NK-92 (cell line): ENCODE results near the gene MCMBP.
"Not testable (repeated sequence)": the region's sequence is repeated elsewhere in the genome, so short reads cannot be mapped to it uniquely, and the experiment has no call there.

Source experiments
- DNase-seq: peaks from one replicate; lab custom pipeline; 2025; ENCODE audit not compliant: unreplicated experiment; lab: John Stamatoyannopoulos, UW

MCMBP gene

DNA sequence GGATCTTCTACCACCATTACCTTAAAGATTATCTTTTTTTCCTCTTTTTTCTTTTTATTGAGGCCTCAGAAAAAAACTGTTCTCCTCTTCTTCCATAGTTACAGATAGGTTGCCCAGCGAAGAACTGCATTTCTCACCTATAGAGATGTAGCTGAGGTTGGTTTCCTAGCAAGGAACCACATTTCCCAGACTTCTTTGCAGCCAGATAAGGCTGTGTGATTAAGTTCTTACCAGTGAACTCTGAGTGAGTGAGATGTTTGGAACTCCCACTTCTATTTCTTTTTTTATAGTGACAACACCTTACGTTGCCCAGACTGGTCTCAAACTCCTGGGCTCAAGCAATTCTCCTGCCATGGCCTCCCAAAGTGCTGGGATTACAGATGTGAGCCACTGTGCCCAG lies 5.9 kb upstream of the MCMBP start:
- no peak for DNase-seq

DNA sequence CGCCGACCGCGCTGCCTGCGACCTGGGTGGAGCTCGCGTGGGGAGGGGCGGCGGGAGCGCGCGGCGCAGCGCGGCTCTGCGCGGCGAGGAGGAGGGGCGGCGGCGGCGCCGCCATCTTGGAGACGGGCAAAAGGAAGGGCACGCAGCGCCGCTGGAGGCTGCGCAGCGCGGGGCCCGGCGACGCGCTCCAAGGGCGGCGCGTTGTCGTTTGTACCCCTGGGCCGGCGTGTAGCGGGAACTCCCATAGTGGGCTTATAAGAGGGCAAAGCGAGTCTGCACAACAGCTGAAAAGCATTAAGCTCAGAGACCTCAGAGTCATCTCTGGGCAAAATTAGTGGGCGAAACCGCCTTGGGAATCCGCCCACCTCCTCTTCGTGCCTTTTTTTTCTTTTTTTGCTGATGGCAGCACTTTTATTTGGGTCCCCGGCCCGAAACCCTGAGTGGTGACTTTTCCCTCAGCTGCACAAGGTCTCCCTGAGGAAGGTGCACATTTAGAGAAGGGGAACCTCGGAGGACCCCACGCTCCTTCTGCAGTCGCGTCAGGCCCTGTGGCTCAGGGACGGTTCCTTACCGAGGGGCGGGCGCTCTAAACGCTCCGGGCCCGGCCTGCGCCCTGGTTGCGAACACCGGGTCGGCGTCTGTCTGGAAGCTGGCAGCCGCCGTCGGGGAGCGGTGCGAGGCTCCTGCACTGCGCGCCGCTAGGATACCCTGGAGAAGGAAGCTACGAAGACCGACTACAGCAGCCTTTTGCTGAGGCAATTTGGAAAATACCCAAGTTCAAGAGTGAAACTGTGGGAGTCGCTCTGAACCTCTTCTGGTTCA lies 428 bp upstream of the MCMBP start:
- DNase-seq, result peak; percentile 18

DNA sequence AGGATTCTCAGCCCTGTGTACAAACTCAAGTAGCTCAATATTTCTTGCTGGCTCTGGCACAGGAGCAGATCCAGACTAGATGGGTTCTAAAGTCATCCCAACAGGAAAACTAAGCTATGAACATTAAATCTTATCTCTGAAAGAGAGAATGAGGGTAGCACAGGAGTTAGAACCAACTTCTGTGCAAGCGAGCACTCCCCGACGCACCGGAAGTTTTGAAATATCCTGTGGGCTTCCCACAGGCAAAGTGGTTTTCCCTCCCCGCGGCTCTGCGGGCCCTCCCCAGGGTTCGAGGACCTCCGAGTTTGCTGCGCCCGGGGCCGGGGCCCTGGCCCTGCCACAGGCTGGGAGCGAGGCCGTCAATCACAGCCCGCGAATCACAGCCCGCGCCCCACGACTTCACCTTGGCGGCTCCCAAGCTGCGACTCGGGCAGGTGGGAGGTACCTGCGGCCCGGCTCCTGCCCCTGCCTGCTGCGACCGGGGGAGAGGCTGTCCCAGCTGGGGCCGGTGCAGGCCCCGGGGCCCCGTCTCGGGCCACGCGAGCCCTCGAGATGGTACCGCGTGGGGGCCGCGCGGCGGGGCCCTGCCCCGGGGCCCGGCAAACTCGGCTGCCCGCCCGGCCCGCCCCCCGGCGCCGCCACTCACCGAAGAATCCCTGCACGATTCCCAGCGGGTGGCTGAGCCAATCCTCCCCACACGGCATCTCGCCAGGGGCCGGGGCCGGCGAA lies 598 bp downstream of the MCMBP start:
- no peak for DNase-seq

DNA sequence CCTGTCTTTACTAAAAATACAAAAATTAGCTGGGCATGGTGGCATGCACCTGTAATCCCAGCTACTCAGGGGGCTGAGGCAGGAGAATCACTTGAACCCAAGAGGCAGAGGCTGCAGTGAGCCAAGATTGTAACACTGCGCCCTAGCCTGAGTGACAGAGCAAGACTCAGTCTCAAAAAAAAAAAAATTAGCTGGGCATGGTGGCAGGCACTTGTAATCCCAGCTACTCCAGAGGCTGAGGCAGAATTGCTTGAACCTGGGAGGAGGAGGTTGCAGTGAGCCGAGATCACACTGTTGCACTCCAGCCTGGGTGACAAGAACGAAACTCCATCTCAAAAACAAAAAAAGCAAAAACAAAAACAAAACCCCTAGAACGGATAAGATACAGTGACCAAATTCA lies 3.2 kb downstream of the MCMBP start:
- not testable (repeated sequence) for DNase-seq

DNA sequence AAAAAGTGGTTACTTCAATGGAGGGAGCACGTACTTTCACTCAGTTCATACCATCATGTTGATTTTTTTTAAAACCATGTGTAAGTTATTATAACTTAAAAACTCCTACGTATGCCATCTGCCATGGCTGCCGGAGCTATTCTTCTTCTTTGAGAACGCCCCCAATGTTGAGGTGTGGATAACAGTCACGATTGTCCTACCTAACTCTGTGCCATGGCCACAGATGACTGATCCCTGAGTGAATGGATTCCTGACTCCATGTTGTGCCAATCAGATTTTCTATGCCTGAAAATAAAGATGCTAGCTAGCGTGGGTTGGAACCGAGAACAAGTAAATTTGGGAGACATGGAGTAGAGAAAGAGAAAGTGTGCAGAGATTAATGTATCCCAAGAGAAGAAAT lies 5.3 kb downstream of the MCMBP start:
- no peak for DNase-seq

DNA sequence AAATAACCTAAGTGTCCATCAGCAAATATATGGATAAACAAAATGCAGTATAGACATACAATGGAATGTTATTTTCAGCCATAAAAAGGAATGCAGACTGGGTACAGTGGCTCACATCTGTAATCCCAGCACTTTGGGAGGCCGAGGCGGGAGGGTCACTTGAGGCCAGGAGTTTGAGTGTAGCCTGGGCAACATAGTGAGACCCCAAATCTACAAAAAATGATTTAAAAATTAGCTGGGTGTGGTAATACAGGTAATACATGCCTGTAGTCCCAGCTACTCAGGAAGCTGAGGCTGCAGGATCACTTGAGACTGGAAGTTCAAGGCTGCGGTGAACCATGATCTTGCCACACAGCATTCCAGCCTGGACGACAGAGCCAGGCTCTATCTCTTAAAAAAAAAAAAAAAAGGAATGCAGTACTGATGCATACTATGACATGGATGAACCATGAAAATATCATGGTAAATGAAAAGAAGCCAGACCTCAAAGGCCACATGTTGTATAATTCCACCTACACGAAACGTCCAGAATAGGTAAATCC lies 6.9 kb downstream of the MCMBP start:
- DNase-seq, result no peak

DNA sequence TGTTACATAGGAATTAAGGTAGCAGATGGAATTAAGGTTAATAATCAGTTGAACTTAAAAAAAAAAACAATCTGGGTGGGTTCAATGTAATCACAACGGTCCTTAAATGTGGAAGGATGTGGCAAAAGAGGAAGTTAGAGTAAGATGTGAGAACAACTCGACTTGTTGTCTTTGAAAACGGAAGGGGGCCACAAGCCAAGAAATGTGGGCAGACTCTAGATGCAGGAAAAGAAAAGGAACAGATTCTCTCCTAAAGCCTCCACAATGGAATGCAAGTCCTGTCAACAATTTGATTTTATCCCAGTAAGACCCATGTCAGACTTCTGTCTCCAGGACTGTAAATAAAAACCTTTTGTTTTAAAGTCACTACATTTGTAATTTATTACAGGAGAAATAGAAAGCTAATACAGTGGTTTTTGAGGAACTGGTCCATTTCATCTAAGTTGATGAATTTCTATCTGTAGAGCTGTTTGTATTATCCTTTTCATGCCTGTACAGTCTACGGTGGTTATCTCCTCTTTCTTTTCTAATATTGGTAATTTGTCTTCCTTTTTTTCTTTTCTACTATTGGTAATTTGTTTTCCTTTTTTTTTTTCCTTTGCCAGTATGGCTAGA lies 8.6 kb downstream of the MCMBP start:
- no peak for DNase-seq

DNA sequence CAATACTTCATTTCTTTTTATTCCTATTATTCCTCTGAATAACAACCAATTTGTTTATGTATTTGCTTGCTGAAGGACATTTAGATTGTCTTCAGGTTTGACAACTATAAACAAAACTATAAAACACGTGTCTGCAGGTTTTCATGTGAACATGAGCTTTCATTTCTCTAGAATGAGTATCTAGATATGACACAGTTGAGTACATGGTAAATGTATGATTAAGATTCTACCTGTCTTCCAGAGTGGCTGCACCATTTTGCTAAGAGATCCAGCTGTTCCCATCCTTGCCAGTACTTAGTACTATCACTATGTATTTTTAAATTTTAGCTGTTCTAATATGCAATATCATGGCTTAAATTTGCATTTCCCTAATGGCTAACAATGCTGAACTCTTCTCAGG lies 10.1 kb downstream of the MCMBP start:
- no peak for DNase-seq

DNA sequence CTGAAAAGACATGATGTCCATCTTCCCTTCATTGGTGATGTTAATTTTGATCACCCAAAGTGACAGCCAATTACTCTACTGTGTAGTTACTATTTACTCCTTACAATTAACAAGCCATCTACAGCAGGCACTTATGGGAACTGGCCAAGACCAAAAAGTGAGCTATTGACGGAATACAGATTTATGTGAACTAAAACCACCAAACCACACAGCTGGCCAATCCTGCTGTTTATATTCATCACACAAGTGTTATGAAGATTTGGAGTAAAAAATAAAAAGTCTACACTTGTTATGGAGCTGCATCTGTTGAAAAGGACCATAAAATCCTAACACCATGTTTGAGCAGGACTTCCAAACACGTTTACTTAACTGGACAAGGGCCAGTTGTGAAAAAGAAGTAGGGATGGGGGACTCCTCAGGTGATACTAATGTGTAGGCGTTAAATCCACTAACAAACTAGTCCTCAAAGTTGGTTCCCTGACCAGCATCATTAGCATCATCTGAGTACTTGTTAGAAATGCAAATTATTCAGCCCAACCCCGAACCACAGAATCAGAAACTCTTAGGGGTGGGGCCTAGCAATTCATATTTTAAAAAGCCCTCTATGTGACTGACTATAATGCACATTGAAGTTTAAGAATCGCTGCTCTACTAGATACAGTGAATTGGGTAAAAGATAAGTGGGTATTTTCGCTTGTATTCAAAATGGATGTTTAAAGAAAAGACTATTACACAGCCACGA lies 11.6 kb downstream of the MCMBP start:
- DNase-seq, result no peak

DNA sequence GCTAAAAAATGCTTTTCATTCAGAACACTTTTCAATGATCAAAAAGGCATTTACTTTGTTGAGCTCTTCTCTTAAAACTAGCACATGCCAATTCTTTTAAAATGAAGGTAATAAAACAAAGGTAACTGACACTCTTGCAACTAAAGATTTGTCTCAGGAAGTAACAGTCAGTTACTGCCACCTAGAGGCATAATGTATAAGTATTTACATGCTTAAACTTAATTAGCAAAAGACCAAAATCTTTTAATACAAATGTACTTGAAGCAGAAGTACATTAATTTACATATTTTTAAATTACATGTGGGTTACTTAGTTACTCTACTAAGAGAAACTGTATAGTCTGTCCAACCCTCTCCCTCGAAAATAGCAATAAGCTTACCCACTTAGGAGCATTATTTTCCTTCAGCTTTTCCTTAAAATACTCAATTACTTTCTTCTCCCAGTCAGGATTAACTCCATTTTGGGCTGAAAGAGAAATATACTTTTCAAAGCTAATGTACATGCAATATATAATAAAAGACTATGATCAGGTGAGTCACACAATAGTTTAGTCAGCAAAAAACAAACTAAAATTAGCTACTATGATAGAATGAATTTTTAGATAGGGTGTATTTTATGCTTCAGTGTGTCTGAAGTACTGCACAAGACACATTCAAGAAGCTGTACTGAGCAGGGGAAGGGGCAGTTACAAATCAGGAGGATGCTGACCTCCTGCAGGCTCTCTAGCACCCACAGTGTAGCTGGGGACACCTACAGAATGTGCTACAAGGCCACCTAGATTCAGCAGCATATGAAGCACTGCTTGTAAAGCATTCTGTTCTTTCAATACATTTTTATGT lies 13.0 kb downstream of the MCMBP start:
- no peak for DNase-seq

DNA sequence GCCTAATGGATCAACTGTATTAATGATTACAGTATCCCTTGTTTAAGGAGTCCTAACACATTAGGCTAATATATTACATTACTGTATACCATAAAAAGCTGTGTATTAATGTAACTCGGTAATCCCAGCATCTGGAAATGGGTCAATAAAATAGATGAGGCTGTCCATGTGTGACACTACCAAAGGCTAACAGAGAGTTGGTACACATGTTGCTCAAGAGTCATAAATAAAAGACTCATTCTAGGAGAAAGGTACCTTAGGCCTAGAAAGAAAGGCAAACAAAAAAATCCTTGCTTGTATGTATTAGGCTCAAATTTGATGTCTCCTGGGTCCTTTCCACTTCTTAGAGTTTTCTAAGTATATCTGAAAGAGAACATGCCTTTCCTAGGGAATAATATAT lies 14.6 kb downstream of the MCMBP start:
- no peak for DNase-seq

DNA sequence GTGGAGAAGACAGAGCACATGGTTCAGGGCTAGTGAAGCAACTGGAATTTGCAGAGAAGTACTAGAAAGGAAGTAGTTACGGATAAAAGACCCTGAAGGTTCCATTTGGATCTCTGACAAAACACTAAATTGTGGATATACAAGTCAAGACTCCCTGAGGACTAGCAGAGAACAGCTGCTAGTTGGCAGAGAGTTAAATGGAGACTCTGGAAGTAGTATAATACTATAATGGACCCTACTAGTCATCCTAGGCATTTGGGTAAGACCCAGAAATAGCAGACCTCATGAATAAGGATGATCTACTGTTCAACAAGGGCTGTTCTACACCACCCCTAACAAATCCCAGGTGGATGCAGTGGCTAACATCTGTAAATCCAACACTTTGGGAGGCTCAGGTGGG lies 19.1 kb downstream of the MCMBP start:
- DNase-seq, result no peak

DNA sequence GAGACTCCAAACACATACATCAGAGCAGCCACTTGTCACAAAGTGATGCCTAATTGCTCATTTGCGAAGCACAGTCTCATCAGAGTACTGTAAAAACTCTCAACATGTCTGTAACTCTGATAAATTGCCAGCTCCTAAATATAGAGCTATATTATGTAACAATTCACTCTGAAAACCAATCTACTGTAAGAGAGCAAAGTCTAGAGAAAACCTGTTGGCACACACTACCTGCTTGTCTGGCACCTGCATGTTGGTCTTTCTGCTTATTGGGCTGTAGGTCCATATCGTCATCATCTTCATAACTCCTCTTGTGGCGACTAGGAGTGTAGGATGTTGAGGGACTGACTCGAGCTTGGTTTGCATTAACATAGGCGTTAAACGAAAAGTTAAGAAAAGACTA lies 19.8 kb downstream of the MCMBP start:
- no peak for DNase-seq

DNA sequence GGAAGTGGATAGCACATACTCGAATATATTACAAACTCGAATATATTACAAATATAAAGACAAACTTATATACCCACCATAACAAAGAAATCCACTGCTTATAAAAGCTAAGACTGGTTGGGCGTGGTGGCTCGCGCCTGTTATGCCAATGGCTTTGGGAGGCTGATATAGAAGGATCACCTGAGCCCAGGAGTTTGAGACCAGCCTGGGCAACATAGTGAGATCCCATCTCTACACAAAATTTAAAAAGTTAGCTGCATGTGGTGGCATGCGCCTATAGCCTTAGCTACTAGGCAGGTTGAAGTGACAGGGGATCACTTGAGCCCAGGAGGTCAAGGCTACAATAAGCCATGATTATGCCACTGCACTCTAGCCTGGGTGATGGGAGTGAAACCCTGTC lies 20.4 kb downstream of the MCMBP start:
- DNase-seq, result no peak

DNA sequence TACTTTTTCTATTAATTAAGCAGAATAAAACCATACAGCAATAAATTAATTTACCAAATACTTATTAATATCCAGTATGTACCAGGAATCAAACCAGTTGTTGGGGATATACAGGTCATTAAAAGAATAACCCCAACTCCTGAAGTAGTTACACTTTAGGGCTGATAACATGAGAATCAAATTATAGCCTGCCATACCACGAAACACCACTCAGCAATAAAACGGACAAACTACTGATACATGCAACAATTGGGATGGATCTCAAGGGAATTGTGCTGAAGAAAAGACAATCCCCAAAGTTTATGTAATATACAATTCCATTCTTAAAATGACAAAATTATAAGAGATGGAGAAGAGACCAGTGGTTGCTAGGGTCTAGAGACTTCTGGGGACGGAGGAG lies 22.7 kb downstream of the MCMBP start:
- DNase-seq, result no peak

DNA sequence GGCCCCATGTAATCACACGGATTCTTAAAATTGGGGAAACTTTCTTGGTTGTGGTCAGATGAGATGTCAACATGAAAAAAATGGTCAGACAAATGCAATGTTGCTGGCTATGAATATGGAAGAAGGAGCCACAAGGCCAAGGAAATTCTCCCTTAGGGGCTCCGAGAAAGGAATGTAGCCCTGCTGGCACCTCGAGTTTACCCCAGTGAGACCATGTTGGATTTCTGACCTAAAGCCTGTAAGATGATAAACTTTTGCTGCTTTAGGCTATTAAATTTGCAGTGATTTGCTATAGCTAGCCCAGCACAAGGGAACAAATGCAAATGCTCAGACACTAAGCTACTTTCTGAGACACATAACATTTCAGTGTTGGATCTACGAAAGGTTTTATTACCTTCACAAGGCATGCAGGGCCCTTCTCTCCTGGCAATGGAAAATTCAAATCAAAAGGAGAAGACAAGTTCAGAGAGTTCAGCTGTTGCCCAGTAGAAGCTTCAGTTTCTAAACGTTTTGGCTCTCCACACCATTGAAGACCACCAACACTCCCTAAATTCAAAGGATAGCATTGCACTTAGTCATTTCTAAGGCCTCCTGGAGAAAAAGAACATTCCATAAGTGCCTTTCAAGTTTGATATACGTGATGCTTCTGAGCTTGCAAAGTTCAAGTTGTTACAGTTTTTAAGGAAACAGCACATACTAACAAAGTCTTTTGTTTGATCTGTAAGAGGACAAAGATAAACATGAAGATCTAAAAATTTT lies 23.4 kb downstream of the MCMBP start:
- no peak for DNase-seq

DNA sequence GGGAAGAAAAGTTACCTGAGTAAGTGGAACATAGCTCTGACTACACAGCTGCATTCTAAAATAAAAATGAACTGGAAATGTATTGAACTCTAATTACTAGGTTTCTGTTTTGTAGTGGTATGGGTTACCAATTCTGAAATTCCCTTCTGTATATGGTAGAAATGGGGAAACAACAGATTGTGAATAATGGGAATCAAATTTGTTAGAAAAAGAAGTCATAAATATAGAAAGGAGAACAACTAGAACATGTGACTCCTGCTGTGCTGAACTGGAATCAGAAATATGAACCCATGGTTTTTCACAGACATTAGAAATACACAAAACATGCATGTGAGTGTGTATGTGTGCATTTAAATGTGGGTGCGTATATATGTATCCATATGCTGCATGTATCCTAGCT lies 27.0 kb downstream of the MCMBP start:
- no peak for DNase-seq

DNA sequence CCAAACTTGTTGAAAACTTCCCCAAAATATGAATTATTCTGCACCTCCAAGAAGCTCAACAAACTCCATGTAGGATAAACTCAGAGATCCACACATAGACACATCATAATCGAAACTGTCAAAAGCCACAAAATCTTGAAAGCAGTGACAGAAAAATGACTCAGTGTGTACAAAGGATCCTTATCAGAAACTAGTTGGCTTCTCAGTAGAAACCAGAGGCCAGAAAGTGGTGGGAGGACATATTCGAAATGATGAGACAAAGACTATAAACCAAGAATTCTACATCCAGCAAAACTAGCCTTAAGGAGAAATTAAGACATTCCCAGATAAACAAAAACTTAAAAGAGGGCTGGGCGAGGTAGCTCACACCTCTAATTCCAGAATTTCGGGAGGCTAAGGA lies 38.5 kb downstream of the MCMBP start:
- no peak for DNase-seq

DNA sequence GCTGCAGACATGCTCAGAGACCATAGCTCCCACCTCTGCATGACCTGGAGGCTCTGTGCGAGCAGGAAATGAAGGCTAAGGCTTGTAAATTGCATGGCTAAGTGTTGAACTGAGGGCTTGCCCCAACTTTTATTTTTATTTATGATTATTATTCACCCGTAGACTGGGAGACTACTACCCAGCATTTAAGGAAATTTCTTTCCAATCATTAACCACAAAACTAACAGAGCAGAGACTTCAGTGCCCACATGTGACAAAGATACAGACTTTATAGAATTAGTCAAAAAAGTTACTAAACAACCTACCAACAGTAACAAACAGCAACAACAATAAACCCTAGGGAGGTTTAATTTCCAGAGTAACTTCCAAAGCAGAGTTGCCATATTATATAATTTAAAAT lies 39.7 kb downstream of the MCMBP start:
- DNase-seq, result no peak

DNA sequence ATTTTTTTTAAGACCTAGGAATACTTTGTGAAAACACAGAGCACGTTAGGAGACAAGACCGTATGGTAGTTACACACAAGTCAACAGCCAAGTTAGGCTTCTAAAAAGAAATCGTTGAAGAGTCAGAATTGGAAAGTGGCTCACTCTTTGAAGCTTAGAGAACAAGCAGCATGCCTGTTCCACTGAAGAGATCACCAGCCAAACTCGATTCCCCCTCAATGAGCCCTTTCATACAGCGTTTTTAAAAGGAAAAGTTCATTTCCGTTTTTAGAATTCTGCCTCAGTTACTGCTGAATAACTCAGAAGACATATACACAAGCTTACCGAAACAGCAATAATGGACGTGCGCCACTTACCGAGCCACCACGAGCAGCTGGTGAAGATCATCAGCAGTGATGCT lies 41.0 kb downstream of the MCMBP start:
- DNase-seq, result no peak
